GM18517 (cell line): ENCODE measurements around the gene MRPL44.
A peak's percentile ranks its signal among the peaks of the same experiment; 100 is the strongest.

Source experiments
- ATAC-seq: cut with Tn5 transposase; IDR thresholded peaks from one replicate; pipeline ENCODE4 v1.9.1; 2021; ENCODE audit warnings: mild to moderate bottlenecking, moderate library complexity; ENCODE audit not compliant: unreplicated experiment

Gene MRPL44

DNA sequence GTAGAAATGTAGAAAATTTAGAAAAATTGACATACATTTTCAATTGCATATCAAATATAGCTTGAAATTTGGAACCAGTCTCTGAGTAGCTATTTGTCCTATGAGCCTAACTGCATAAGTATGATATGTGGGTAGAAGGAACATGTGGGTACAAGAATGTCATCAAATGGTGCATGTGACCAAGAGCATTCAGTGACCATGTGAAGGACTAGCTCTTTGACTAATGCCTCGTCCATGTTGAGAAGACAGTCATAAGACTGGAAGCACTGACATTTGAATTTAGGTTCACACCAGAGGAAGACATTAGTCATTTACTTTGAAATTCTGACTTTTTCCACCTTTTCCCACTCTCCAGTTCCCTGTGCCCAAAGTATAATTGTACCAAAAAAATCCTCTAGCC lies 12.6 kb downstream of the MRPL44 start:
- ATAC-seq = no peak

DNA sequence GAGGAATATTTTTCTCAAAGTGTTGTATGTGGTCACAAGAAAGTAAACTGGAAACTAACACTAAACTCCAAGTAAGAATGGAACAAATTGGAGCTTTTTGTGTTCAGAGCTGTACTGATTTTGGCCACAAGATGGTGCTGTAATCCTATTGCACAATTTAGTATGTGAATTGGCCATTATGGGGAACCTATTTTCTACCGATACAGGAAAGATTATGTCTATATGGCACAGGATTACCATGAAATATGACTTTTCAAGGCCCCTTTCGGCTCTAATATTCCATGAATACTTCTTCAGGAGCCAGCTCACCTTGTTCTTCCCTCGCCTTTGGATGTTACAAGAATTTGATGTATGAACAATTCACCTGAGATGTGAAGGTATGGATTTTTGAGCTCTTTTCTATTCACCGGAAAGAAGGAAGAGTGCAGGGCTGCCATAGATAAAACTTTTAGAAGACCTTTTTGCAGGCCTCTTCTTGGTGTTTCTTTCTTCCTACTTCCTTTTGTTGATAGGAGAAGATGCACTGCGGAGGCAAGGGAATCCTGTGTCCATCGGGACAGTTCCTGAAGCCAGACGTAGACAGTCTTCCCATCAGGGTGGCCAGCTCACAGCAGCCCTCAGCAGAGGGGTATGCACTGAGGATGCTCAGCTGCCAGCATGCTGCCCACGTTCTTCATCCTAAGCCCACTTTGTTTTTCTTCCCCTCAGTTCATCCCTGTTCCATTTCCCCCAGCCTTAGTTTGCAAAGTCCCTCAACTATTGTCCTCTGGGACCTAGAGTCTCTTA lies 13.3 kb downstream of the MRPL44 start:
- peak; percentile 84 for ATAC-seq

- no peak for ATAC-seq
These were observed 14.5 kb downstream of the MRPL44 start for GRCh38 chr2:223971731-223972130.

GRCh38 chr2:223972656-223973102 lies 15.4 kb downstream of the MRPL44 start:
- ATAC-seq = no peak

DNA sequence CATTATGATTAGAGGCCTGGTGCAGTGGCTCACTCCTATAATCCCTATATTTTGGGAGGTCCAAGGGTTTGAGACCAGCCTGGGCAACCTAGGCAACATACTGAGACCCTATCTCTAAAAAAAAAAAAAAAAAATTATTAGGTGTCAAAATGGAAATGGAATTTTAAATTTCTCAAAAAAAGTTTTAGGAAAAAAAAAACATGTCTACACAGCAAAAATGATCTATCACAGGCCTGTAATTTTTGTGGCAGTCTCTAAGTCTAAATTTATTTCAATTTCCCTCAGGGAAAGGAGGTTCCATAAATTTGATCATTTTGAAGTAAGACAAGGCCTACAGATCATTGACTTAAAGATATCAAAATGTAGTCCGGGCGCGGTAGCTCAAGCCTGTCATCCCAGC lies 16.3 kb downstream of the MRPL44 start:
- ATAC-seq = no peak

GRCh38 chr2:223976635-223977226 lies 19.5 kb downstream of the MRPL44 start:
- no peak for ATAC-seq

GRCh38 chr2:223978451-223978850 lies 21.2 kb downstream of the MRPL44 start:
- no peak for ATAC-seq

- no peak for ATAC-seq
These were observed 22.6 kb downstream of the MRPL44 start for GRCh38 chr2:223979730-223980396.

DNA sequence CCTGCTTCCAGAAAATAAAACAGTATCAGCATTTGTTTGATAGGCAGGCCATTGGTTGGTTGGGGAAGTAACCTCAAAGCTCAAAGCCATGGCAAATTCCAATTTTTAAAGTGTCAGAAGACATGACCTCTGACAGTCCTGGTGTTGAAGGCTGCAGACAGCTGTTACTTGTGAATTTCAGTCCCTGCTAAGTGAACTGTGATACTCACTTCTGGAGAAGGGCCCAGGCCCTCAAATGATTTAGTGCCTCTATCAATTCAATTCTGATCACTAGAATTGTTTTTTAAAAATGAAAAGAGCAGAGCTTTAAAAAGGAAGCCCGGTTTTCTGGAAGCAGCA lies 23.1 kb downstream of the MRPL44 start:
- ATAC-seq = no peak

GRCh38 chr2:223980803-223981202 lies 23.5 kb downstream of the MRPL44 start:
- no peak for ATAC-seq

DNA sequence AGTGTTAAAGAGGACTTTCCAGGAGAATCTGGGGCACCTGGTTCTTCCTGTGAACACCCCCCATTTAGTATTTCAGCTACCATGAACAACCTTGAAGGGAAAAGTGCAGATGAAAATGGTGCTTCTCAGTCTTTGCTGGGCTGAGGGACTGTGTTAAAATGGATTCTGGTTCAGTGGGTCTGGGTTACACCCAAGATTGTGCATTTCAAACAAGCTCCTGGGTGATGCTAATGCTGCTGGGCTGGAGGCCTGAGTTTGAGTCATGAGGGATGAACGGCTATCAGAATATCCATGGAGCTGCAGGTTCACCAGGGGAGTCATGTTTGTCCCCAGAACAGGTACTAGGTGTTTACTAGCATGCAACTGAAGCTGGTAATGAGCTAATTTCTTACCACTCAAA lies 24.0 kb downstream of the MRPL44 start:
- no peak for ATAC-seq

DNA sequence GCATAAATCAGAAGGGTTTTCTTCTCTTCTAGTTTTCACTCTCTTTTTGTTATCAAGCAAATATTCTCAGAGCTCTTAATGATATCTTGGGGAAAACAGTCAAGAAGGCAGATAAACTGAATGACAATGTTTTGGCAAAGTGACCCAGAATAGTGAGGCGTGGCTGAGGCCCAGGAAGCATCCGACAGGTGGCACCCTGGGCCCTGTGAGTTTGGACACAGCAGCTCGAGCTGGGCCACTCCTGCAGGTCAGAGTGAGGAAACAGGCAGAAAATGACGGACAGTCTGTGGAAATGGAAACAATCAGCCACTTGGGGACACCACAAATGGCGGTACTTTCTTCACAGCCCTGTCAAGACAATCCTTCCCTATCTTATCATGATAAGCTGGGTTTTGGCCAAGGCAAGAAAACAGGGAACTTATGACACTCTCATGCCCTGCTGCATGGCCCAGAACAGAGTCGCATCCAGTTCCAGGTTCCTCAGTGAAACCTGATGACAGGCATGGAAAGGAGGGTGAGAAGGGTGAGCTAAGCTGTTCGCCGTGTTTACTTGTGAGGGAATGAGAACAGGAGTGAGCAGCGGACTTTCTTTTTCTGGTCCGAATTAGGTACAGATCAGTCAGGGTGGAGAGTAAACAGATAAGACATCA lies 32.1 kb downstream of the MRPL44 start:
- no peak for ATAC-seq

DNA sequence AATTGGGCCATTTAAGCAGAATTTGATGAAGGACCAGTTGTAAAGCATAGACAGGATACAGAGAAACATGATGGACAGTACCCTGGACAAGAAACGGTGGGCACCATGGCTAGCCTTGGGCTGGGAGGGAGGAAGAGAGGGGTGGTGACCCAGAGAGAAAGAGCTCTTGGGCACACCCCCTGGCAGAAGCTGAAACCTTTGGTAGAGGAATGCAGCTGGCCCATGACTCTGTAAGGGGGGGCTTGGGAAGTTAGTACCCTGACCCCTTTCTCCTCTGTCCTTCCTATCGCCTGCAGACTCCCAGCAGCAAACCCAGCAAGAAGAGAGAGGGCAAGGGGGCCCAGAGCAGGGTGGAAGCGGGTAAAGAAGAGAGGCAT lies 32.6 kb downstream of the MRPL44 start:
- ATAC-seq = no peak

DNA sequence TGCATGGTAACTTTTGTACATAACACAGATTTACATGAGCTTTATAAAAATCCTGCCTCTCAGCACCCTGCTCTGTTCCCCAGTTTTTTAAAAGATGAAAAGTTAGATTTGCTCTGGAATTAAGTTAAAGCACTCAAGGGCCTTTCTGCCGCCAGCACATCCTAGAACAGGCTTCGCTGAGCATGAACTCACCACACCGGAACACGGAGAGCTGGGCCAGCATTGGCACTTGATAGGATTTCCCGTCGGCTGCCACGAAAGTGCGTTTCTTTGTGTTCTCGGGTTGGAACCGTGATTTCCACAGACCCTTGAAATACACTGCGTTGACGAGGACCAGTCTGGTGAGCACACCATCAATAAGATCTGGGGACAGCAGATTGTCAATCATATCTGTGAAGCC lies 34.3 kb downstream of the MRPL44 start:
- no peak for ATAC-seq

DNA sequence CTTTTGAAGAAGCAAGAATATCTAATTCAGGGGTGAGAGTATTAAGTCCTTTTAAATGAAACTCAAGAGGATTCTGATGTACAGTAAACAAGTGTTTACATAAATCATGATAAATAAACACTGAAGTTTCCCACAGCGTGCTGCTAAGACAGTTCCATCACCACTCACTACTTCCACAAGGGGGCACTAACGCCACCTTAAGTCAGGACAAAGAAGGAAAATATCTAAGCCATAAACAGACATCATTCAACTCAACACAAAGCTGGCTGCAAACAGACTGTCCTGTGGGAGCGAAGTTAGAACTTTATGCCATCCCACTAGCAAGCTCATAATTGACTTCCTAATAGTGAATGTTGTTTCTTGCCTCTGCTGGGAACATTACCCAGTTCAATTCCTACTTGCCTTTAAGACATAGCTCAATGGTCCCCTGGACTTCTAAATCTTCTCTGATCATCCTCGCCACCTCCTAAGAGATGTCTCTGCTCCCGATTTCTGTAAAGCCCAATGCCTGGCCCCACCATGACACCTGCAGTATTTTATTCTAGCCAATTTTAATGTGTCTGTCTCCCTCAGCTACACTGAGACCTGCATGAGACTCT lies 36.5 kb downstream of the MRPL44 start:
- ATAC-seq = peak; percentile 87

- no peak for ATAC-seq
These were observed 37.4 kb downstream of the MRPL44 start for GRCh38 chr2:223994562-223995162.

DNA sequence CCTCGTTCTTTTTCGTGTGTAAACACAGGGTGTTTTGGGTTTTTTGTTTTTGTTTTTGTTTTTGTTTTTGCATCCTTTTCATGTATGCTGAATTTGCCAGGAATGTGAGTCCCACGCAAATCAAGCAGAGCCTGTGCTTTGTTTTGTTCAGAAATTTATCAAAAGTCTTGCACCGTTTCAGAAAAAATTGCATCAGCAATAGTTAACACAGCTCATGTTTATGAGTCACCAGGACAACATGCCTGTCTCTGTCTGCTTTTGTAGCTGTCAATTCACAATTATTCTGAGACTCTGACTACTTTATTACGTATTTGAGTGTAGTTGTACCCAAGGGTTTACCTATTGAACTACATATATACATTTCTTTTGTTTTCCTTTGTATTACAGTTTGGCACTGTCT lies 38.3 kb downstream of the MRPL44 start:
- no peak for ATAC-seq

DNA sequence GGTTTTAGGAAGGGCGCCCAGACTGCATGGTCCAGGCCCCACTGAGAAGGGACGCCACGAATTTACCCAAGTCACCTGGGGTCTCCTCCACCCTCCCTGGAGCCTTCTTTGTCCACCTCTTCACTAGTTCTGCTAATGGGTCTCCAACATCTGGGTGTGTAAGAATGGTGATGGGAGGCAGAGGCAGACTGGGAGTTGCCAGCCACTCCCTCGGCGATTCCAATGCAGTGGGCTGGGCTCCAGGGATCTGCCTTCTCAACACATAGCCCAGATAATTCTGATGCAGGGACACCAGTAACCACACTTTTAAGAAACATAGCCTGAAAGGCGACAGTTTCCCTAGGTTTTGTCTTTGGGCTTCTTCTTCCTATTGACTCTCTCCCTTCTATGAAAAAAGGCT lies 39.1 kb downstream of the MRPL44 start:
- no peak for ATAC-seq

- ATAC-seq = no peak
These were observed 40.7 kb downstream of the MRPL44 start for GRCh38 chr2:223997938-223998337.

GRCh38 chr2:223998948-223999347 lies 41.7 kb downstream of the MRPL44 start:
- ATAC-seq = no peak

DNA sequence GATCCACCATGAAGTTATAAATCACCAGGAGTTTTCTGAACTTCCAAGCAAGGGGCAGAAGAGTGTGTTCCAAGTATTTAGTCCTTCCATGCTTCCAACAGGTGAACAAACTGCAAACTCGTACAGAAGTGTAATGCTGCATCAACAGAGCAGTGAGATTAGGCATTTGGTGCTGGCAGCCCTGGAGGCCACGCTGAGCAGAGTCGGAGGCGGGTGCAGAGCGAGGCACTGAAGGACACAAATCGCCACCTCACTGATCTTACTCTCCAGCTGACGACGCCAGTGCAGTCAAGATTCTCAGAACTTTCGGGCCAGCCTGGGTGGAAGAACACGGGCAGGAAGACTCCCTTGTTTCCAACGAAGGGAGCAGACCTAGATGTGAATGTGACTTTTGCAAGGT lies 42.6 kb downstream of the MRPL44 start:
- ATAC-seq = no peak
